ENCODE data around the gene DMBT1.

Gene DMBT1

GRCh38 chr10:122650331-122650730, 89.8 kb downstream of the DMBT1 start:
- H3K27ac Mint-ChIP-seq, result no peak overlapping the region
- H3K27me3 Mint-ChIP-seq (ENCODE audit: low read depth, poor library complexity), result peaks cover 41% of the 10 kb centered on the region
- H3K9me3 Mint-ChIP-seq, result no peaks in the 10 kb centered on the region
- DNase-seq, result no peak
- no peaks in the 10 kb centered on the region for H3K4me1 Mint-ChIP-seq
- H3K36me3 Mint-ChIP-seq (ENCODE audit: low read depth), result no peaks in the 10 kb centered on the region
- TF ChIP-seq, protein P1, sequence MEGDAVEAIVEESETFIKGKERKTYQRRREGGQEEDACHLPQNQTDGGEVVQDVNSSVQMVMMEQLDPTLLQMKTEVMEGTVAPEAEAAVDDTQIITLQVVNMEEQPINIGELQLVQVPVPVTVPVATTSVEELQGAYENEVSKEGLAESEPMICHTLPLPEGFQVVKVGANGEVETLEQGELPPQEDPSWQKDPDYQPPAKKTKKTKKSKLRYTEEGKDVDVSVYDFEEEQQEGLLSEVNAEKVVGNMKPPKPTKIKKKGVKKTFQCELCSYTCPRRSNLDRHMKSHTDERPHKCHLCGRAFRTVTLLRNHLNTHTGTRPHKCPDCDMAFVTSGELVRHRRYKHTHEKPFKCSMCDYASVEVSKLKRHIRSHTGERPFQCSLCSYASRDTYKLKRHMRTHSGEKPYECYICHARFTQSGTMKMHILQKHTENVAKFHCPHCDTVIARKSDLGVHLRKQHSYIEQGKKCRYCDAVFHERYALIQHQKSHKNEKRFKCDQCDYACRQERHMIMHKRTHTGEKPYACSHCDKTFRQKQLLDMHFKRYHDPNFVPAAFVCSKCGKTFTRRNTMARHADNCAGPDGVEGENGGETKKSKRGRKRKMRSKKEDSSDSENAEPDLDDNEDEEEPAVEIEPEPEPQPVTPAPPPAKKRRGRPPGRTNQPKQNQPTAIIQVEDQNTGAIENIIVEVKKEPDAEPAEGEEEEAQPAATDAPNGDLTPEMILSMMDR (IDR thresholded peaks at IDR 0.05), result no peak
- H3K4me3 Mint-ChIP-seq, result no peak overlapping the region

GRCh38 chr10:122655524-122656307, 95.2 kb downstream of the DMBT1 start:
- Mint-ChIP-seq H3K27me3 (ENCODE audit: low read depth, poor library complexity) (peaks cover 31% of the 10 kb centered on the region), H3K27ac (no peak overlapping the region), H3K4me1 (no peaks in the 10 kb centered on the region), H3K4me3 (no peak overlapping the region), H3K36me3 (ENCODE audit: low read depth) (no peaks in the 10 kb centered on the region), H3K9me3 (no peaks in the 10 kb centered on the region)
- TF ChIP-seq, protein P1 (IDR thresholded peaks at IDR 0.05), result no peak
- DNase-seq, result no peak

DNA sequence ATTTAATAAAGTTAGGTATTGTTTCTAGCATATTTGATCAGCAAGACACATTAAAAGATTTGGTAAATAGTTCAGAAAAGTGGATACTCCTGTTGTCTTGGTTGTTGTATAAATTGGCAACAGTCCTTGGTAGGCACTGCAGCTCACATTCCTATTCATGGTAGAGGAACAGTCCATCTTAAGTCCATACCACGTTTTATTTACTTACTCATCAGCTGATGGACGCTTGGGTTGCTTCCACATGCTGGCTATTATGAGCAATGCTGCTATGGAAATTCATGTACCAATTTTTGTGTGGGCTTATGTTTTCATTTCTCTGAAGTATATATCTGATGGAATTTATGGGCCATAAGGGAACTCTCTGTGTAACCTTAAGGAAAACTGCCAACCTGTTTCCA, 95.8 kb downstream of the DMBT1 start:
- TF ChIP-seq, protein P1 (IDR thresholded peaks at IDR 0.05), result no peak
- no peaks in the 10 kb centered on the region for H3K9me3 Mint-ChIP-seq
- H3K36me3 Mint-ChIP-seq (ENCODE audit: low read depth), result no peaks in the 10 kb centered on the region
- no peaks in the 10 kb centered on the region for H3K4me1 Mint-ChIP-seq
- H3K27me3 Mint-ChIP-seq (ENCODE audit: low read depth, poor library complexity), result peaks cover 32% of the 10 kb centered on the region
- no peak overlapping the region for H3K4me3 Mint-ChIP-seq
- H3K27ac Mint-ChIP-seq, result no peak overlapping the region
- no peak for DNase-seq

- DNase-seq, result no peak
- no peaks in the 10 kb centered on the region for H3K4me1 Mint-ChIP-seq
- H3K27me3 Mint-ChIP-seq (ENCODE audit: low read depth, poor library complexity), result peaks cover 32% of the 10 kb centered on the region
- H3K36me3 Mint-ChIP-seq (ENCODE audit: low read depth), result no peaks in the 10 kb centered on the region
- no peaks in the 10 kb centered on the region for H3K9me3 Mint-ChIP-seq
- H3K4me3 Mint-ChIP-seq, result no peak overlapping the region
- no peak overlapping the region for H3K27ac Mint-ChIP-seq
- TF ChIP-seq, protein P1 (IDR thresholded peaks at IDR 0.05), result no peak
These were observed 96.2 kb downstream of the DMBT1 start for GRCh38 chr10:122656741-122657140.

GRCh38 chr10:122657255-122657654, 96.7 kb downstream of the DMBT1 start:
- no peaks in the 10 kb centered on the region for H3K9me3 Mint-ChIP-seq
- no peaks in the 10 kb centered on the region for H3K36me3 Mint-ChIP-seq (ENCODE audit: low read depth)
- no peaks in the 10 kb centered on the region for H3K4me1 Mint-ChIP-seq
- no peak for DNase-seq
- H3K4me3 Mint-ChIP-seq, result no peak overlapping the region
- no peak overlapping the region for H3K27ac Mint-ChIP-seq
- peaks cover 31% of the 10 kb centered on the region for H3K27me3 Mint-ChIP-seq (ENCODE audit: low read depth, poor library complexity)
- TF ChIP-seq, protein P1 (IDR thresholded peaks at IDR 0.05), result no peak

- H3K27me3 Mint-ChIP-seq (ENCODE audit: low read depth, poor library complexity), result peaks cover 26% of the 10 kb centered on the region
- H3K36me3 Mint-ChIP-seq (ENCODE audit: low read depth), result no peaks in the 10 kb centered on the region
- H3K9me3 Mint-ChIP-seq, result no peaks in the 10 kb centered on the region
- H3K27ac Mint-ChIP-seq, result no peak overlapping the region
- H3K4me3 Mint-ChIP-seq, result no peak overlapping the region
- TF ChIP-seq, protein P1 (IDR thresholded peaks at IDR 0.05), result no peak
- DNase-seq, result no peak
- no peaks in the 10 kb centered on the region for H3K4me1 Mint-ChIP-seq
These were observed 97.2 kb downstream of the DMBT1 start for GRCh38 chr10:122657729-122658128.

Data from nephron progenitor cell (in vitro differentiated cells).